Measurements from ENCODE around the gene EMID1. TPM values are rescaled to one million over a fixed set of nuclear protein-coding genes. Genes with fewer than 3 reads are reported as not detected.

EMID1 gene
- total RNA-seq, 1 donor from 2014 or later: 6.7 TPM

GRCh38 chr22:29199702-29200400, 5.8 kb upstream of the EMID1 start:
- H3F3A ChIP-seq (ENCODE audit: low read depth): peaks cover 22% of the 10 kb centered on the region
- peaks cover 2% of the 10 kb centered on the region for H3K27me3 ChIP-seq
- no peak overlapping the region for H3K4me3 ChIP-seq
- H2AFZ ChIP-seq (replicated peaks): no peak overlapping the region
- no peak for TF ChIP-seq CTCF (IDR thresholded peaks at IDR 0.05)
- no peak for TF ChIP-seq EZH2 (IDR thresholded peaks at IDR 0.05)
- no peak for TF ChIP-seq EZH2phosphoT487 (IDR thresholded peaks at IDR 0.05)
- Mint-ChIP-seq H3K36me3 (peaks cover 3% of the 10 kb centered on the region), H3K27me3 (ENCODE audit: insufficient read depth, low read depth) (peaks cover 11% of the 10 kb centered on the region), H3K27ac (peak overlapping the region; percentile 96), H3K4me1 (peaks cover 52% of the 10 kb centered on the region), H3K4me3 (no peak overlapping the region), H3K9me3 (no peaks in the 10 kb centered on the region)
- no peak overlapping the region for H3K9ac ChIP-seq
- no peaks in the 10 kb centered on the region for H3K36me3 ChIP-seq
- peaks cover 7% of the 10 kb centered on the region for H3K4me1 ChIP-seq
- no peaks in the 10 kb centered on the region for H3K9me3 ChIP-seq (ENCODE audit: low read depth)
- no peaks in the 10 kb centered on the region for H3K79me2 ChIP-seq (ENCODE audit: low read depth)
- H4K20me1 ChIP-seq (ENCODE audit: low read depth): no peaks in the 10 kb centered on the region
- no peak for DNase-seq (ENCODE audit: low spot score)
- H3K27ac ChIP-seq: no peak overlapping the region
- no peak overlapping the region for H3K4me2 ChIP-seq

DNA sequence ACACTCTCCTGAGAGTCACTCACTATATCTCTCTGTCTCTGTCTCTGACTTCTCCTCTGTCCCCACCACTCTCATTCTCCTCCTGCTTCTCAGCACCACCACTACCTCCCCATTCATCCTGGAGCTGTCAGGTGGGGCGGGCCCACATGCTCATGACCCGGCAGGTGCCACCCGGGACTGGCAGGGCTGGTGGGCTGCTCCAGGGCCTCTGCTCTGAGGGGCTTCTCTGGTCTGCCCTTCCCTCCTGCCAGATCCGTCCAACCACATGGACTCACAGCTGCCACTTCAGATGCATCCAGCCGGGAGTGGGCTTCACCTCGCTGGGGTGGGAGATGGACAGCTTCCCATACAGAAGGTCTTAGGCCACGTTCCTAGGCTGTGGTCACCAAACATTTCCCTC, 4.8 kb upstream of the EMID1 start:
- H3K36me3 Mint-ChIP-seq: no peaks in the 10 kb centered on the region
- no peak overlapping the region for H3K4me3 Mint-ChIP-seq
- Histone ChIP-seq H3K9me3 (ENCODE audit: low read depth) (no peaks in the 10 kb centered on the region), H3K4me1 (peaks cover 7% of the 10 kb centered on the region), H3K27ac (no peak overlapping the region), H3K4me3 (no peak overlapping the region), H3K27me3 (peaks cover 10% of the 10 kb centered on the region), H3K36me3 (no peaks in the 10 kb centered on the region), H3K4me2 (no peak overlapping the region), H2AFZ (replicated peaks) (no peak overlapping the region), H4K20me1 (ENCODE audit: low read depth) (no peaks in the 10 kb centered on the region), H3K9ac (no peak overlapping the region), H3F3A (ENCODE audit: low read depth) (peaks cover 29% of the 10 kb centered on the region), H3K79me2 (ENCODE audit: low read depth) (no peaks in the 10 kb centered on the region)
- peaks cover 50% of the 10 kb centered on the region for H3K4me1 Mint-ChIP-seq
- TF ChIP-seq EZH2 (IDR thresholded peaks at IDR 0.05): no peak
- no peak for TF ChIP-seq EZH2phosphoT487 (IDR thresholded peaks at IDR 0.05)
- no peak for TF ChIP-seq CTCF (IDR thresholded peaks at IDR 0.05)
- no peak for DNase-seq (ENCODE audit: low spot score)
- H3K9me3 Mint-ChIP-seq: no peaks in the 10 kb centered on the region
- peak overlapping the region; percentile 48 for H3K27ac Mint-ChIP-seq
- H3K27me3 Mint-ChIP-seq (ENCODE audit: insufficient read depth, low read depth): peaks cover 16% of the 10 kb centered on the region

DNA sequence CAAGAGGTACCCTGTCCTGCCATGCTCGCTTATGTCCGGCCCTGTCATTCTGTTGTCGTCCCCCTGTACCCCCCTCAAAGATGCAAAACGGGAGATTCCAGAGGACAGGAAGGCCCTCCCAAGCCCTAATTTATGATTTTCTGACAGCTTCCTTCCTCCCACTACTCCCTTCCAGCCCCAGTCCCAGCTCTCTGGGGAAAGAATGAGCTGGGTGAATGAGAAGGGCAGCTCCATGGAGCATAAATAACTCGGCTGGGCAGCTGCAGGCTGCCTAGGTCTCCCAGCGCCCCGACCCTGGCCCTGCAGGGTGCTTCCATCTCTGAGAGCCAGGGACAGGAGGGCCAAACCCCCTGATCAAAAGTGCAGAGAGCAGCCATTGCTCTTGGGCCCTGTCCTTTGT, 3.9 kb upstream of the EMID1 start:
- Mint-ChIP-seq H3K4me1 (peaks cover 51% of the 10 kb centered on the region), H3K36me3 (no peaks in the 10 kb centered on the region), H3K27ac (peak overlapping the region; percentile 92), H3K9me3 (no peaks in the 10 kb centered on the region), H3K27me3 (ENCODE audit: insufficient read depth, low read depth) (peaks cover 16% of the 10 kb centered on the region), H3K4me3 (no peak overlapping the region)
- TF ChIP-seq EZH2 (IDR thresholded peaks at IDR 0.05) (no peak), EZH2phosphoT487 (IDR thresholded peaks at IDR 0.05) (no peak), CTCF (IDR thresholded peaks at IDR 0.05) (no peak)
- no peaks in the 10 kb centered on the region for H4K20me1 ChIP-seq (ENCODE audit: low read depth)
- H3K79me2 ChIP-seq (ENCODE audit: low read depth): no peaks in the 10 kb centered on the region
- H3K27ac ChIP-seq: no peak overlapping the region
- no peak overlapping the region for H3K4me2 ChIP-seq
- H3K4me3 ChIP-seq: no peak overlapping the region
- no peak for DNase-seq (ENCODE audit: low spot score)
- H3K4me1 ChIP-seq: peaks cover 14% of the 10 kb centered on the region
- no peak overlapping the region for H3K9ac ChIP-seq
- peaks cover 38% of the 10 kb centered on the region for H3F3A ChIP-seq (ENCODE audit: low read depth)
- H3K9me3 ChIP-seq (ENCODE audit: low read depth): no peaks in the 10 kb centered on the region
- H3K27me3 ChIP-seq: peaks cover 10% of the 10 kb centered on the region
- no peak overlapping the region for H2AFZ ChIP-seq (replicated peaks)
- H3K36me3 ChIP-seq: no peaks in the 10 kb centered on the region

Measured in neural progenitor cell (in vitro differentiated cells).